Measurements from ENCODE around the gene CACNA1B.
"Not testable (repeated sequence)": the region's sequence is repeated elsewhere in the genome, so short reads cannot be mapped to it uniquely, and the experiment has no call there.

DNA sequence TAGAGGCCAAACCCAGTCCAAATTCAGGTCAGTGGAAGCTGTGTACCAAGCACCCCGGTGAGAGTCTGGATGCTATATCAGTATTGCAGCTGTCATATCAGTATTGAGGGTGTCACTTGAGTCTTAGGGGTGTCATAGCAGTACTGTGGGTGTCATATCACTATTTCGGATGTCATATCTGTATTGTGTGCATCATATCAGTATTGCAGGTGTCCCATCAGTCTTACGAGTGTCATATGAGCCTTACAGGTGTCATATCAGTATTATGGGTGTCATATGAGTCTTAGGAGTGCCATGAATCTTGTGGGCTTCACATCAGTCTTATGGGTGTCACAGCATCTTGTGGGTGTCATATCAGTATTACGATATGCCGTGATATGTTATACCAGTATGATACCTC lies 278.2 kb downstream of the CACNA1B start:
- TF ChIP-seq, protein P1, sequence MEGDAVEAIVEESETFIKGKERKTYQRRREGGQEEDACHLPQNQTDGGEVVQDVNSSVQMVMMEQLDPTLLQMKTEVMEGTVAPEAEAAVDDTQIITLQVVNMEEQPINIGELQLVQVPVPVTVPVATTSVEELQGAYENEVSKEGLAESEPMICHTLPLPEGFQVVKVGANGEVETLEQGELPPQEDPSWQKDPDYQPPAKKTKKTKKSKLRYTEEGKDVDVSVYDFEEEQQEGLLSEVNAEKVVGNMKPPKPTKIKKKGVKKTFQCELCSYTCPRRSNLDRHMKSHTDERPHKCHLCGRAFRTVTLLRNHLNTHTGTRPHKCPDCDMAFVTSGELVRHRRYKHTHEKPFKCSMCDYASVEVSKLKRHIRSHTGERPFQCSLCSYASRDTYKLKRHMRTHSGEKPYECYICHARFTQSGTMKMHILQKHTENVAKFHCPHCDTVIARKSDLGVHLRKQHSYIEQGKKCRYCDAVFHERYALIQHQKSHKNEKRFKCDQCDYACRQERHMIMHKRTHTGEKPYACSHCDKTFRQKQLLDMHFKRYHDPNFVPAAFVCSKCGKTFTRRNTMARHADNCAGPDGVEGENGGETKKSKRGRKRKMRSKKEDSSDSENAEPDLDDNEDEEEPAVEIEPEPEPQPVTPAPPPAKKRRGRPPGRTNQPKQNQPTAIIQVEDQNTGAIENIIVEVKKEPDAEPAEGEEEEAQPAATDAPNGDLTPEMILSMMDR (conservative IDR thresholded peaks at IDR 0.05 in 1 of 2, IDR thresholded peaks at IDR 0.05 in 1 of 2; ENCODE audit: extremely low read depth in 1 of 2, insufficient read depth in 1 of 2, low read depth in 1 of 2, low read length in 2 of 2) = not testable (repeated sequence)
- TF ChIP-seq EZH2 (IDR thresholded peaks at IDR 0.05; ENCODE audit: borderline replicate concordance, low read length) = not testable (repeated sequence)

Data from mammary epithelial cell (primary cell).